GM10266 (cell line): ENCODE measurements around the gene JRKL.
"Not testable (repeated sequence)": the region's sequence is repeated elsewhere in the genome, so short reads cannot be mapped to it uniquely, and the experiment has no call there.

Experiments
- DNase-seq: peaks from one replicate; pipeline ENCODE4 v3.0.0; 2012; ENCODE audit errors: extremely low spot score
- TF ChIP-seq, protein P1 (sequence below): IDR thresholded peaks from 2 replicates; pipeline ENCODE4 v1.5.1; 2012; ENCODE audit warnings: mild to moderate bottlenecking, low read depth; ENCODE audit not compliant: control insufficient read depth, insufficient read depth; ENCODE audit errors: missing control alignments

JRKL gene

DNA sequence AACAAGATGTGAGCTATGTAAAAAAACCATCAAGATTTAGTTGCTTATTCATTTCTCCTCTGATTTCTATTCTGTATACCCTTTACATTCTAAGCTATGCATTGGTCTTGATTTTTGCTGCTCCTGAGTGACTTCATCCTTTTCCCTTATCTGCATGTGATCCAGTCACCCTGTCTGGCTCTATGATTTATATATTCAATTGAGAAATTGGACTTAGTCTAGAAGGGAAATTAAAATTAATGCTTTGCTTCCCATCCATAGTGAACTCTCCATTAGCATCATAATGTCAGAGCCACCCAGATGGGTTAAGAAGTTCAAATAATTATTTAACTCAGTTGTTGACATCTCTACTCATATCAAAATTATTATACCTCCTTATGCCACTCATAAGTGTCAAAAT lies 5.0 kb downstream of the JRKL start:
- TF ChIP-seq, protein P1, sequence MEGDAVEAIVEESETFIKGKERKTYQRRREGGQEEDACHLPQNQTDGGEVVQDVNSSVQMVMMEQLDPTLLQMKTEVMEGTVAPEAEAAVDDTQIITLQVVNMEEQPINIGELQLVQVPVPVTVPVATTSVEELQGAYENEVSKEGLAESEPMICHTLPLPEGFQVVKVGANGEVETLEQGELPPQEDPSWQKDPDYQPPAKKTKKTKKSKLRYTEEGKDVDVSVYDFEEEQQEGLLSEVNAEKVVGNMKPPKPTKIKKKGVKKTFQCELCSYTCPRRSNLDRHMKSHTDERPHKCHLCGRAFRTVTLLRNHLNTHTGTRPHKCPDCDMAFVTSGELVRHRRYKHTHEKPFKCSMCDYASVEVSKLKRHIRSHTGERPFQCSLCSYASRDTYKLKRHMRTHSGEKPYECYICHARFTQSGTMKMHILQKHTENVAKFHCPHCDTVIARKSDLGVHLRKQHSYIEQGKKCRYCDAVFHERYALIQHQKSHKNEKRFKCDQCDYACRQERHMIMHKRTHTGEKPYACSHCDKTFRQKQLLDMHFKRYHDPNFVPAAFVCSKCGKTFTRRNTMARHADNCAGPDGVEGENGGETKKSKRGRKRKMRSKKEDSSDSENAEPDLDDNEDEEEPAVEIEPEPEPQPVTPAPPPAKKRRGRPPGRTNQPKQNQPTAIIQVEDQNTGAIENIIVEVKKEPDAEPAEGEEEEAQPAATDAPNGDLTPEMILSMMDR: no peak
- DNase-seq: no peak

DNA sequence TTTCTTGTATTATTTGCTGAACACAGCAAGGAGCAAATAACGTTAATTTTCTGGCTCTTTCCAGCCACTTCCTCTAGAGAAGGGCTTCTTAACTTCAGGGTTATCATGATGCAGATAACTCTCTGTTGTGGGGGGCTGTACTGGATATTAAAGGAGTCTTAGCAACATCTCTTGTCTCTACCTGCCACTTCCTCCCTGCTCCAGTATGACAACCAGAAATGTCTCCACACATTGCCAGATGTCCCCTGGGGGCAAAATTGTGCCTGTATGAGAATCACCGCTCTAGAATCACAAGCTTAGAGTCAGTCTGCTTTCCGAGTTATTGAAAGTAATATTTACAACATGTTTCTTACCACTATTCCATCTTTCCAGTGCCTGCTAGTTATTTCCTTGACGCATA lies 6.8 kb downstream of the JRKL start:
- TF ChIP-seq, protein P1: no peak
- DNase-seq: no peak

- no peak for DNase-seq
- TF ChIP-seq, protein P1: no peak
Observed at GRCh38 chr11:96397863-96398262, 8.1 kb downstream of the JRKL start.

GRCh38 chr11:96400697-96401096 lies 10.9 kb downstream of the JRKL start:
- TF ChIP-seq, protein P1: no peak
- DNase-seq: no peak

- not testable (repeated sequence) for DNase-seq
Observed at GRCh38 chr11:96411412-96411811, 21.6 kb downstream of the JRKL start.

- DNase-seq: no peak
- TF ChIP-seq, protein P1: no peak
Observed at GRCh38 chr11:96412761-96413381, 23.1 kb downstream of the JRKL start.

GRCh38 chr11:96413408-96413807 lies 23.6 kb downstream of the JRKL start:
- TF ChIP-seq, protein P1: no peak
- no peak for DNase-seq

- TF ChIP-seq, protein P1: no peak
- no peak for DNase-seq
Observed at GRCh38 chr11:96424693-96425092, 34.9 kb downstream of the JRKL start.
